ENCODE results near the gene SCMH1. TPM values are rescaled to one million over a fixed set of nuclear protein-coding genes. Genes with fewer than 3 reads are reported as not detected.
A peak's percentile ranks its signal among the peaks of the same experiment; 100 is the strongest.
"Not testable (repeated sequence)": the region's sequence is repeated elsewhere in the genome, so short reads cannot be mapped to it uniquely, and the experiment has no call there.

The SCMH1 gene
- total RNA-seq, 6 experiments from 2014 or later: 16.9 to 24.4 (median 21.7) TPM

DNA sequence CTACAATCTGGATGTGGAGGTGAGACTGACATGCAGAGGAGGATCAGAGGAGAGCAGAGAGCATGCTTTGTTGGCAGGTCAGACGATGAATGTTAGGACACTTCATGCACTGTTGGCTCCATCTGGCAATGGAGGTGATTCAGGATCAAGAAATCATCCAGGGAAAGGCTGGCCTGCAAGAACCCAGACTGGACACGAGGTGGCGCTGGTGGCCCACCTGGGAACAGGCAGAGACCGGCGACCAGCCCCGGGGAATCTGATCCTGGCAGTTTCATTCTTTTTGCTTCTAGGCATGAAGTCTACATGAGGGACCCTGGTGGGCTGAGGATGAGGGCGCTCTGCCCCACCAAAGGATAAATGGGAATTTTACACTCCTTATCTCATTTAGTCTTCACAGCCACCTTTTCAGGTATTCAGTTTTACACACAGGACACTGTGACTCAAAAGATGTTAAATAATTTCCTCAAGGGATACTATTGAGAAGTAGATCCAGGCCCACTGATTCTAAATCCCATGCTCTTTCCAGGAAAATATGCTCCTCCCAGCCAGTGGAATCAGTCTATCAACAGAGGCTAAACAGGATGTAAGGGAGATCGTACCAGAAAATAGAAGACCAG is 26.2 kb upstream of the SCMH1 start:
- TF ChIP-seq, protein P1, sequence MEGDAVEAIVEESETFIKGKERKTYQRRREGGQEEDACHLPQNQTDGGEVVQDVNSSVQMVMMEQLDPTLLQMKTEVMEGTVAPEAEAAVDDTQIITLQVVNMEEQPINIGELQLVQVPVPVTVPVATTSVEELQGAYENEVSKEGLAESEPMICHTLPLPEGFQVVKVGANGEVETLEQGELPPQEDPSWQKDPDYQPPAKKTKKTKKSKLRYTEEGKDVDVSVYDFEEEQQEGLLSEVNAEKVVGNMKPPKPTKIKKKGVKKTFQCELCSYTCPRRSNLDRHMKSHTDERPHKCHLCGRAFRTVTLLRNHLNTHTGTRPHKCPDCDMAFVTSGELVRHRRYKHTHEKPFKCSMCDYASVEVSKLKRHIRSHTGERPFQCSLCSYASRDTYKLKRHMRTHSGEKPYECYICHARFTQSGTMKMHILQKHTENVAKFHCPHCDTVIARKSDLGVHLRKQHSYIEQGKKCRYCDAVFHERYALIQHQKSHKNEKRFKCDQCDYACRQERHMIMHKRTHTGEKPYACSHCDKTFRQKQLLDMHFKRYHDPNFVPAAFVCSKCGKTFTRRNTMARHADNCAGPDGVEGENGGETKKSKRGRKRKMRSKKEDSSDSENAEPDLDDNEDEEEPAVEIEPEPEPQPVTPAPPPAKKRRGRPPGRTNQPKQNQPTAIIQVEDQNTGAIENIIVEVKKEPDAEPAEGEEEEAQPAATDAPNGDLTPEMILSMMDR (IDR thresholded peaks at IDR 0.05): peak; percentile 99
- DNase-seq: peak; percentile 55
- Mint-ChIP-seq H3K4me3 (no peak overlapping the region), H3K9me3 (no peaks in the 10 kb centered on the region), H3K36me3 (ENCODE audit: low read depth) (no peaks in the 10 kb centered on the region), H3K27me3 (ENCODE audit: insufficient read depth) (peaks cover 11% of the 10 kb centered on the region), H3K4me1 (ENCODE audit: low read depth) (peaks cover 9% of the 10 kb centered on the region), H3K27ac (no peak overlapping the region)

DNA sequence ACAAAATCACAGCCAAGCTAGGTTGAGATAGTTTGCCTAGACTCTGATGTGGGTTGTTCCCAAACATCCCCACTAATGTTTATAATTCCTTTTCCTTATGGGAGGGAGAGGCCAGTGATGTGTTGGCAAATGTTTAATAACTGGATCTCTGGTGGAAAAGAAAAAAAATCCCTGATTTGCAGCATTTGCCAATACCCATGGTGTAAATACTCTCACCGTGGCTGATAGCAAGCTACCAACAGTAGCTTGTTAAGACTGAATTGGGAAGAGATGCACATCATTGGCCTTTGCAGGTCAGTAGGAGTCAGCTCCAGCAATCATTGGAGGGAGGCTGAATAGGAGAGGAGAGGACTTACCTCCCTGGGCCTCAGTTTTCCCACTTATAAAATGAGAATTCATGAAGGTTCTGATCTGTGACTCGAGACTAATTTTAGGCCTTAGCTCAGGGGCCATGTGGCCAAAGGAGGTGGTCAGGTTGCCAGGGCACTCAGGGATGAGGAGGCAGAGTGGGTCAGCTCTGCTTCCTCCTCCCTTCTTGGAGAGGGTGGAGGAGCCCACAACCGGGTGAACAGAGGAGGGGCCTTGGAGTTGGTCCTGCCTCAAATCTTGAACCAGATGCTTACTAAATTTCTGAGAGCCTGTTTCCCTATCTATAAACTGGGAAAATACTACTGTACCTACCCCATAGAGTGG is 20.0 kb upstream of the SCMH1 start:
- Mint-ChIP-seq H3K36me3 (ENCODE audit: low read depth) (no peaks in the 10 kb centered on the region), H3K27ac (no peak overlapping the region), H3K4me3 (no peak overlapping the region), H3K4me1 (ENCODE audit: low read depth) (no peaks in the 10 kb centered on the region), H3K9me3 (no peaks in the 10 kb centered on the region), H3K27me3 (ENCODE audit: insufficient read depth) (peaks cover 4% of the 10 kb centered on the region; the same call in 1 of the 2 replicates)
- TF ChIP-seq, protein P1 (IDR thresholded peaks at IDR 0.05): no peak
- DNase-seq: no peak

DNA sequence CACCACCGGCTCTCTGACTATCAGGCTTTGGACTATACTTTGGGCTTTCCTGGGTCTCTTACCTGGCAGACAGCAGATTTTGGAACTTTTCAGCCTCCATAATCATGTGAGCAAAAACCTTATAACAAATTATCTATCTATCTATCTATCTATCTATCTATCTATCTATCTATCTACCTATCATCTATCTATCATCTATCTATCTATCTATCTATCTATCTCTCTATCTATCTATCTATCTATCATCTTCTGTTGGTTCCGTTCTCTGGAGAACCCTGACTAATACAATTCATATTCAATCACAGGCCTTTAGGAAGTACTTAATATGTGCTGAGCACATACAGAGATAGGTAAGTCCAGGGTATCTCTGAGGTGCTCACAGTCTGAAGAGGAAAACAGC is 18.7 kb upstream of the SCMH1 start:
- Mint-ChIP-seq H3K9me3 (peaks cover 2% of the 10 kb centered on the region; the same call in 1 of the 2 replicates), H3K4me3 (no peak overlapping the region), H3K36me3 (ENCODE audit: low read depth) (peaks cover under 1% of the 10 kb centered on the region; the same call in 1 of the 2 replicates), H3K27ac (no peak overlapping the region), H3K4me1 (ENCODE audit: low read depth) (peaks cover 12% of the 10 kb centered on the region), H3K27me3 (ENCODE audit: insufficient read depth) (peaks cover 4% of the 10 kb centered on the region; the same call in 1 of the 2 replicates)
- no peak for DNase-seq
- TF ChIP-seq, protein P1 (IDR thresholded peaks at IDR 0.05): no peak

DNA sequence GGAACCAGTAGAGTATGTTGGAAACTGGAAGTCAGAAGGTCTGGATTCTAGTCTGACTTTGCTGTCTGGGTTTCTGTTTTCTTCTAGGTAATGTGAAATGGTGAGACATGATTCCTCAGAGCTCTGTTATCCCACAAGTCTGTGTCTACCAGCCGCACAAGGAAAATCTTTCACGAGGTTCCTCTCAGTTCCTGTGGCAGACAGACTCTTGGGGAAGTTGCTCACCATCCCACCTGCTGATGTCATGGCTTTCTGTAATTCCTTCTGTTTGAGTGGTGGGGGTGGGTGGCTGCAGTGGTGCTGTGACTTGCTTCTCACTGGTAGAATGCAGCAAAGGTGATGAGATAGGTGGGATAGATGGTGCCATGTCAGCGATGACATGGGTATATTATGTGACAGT is 17.1 kb upstream of the SCMH1 start:
- peaks cover 17% of the 10 kb centered on the region for H3K4me1 Mint-ChIP-seq (ENCODE audit: low read depth)
- TF ChIP-seq, protein P1 (IDR thresholded peaks at IDR 0.05): no peak
- DNase-seq: no peak
- peaks cover 14% of the 10 kb centered on the region for H3K9me3 Mint-ChIP-seq
- peaks cover 4% of the 10 kb centered on the region; the same call in 1 of the 2 replicates for H3K27me3 Mint-ChIP-seq (ENCODE audit: insufficient read depth)
- no peak overlapping the region for H3K27ac Mint-ChIP-seq
- no peak overlapping the region for H3K4me3 Mint-ChIP-seq
- H3K36me3 Mint-ChIP-seq (ENCODE audit: low read depth): peaks cover 13% of the 10 kb centered on the region

DNA sequence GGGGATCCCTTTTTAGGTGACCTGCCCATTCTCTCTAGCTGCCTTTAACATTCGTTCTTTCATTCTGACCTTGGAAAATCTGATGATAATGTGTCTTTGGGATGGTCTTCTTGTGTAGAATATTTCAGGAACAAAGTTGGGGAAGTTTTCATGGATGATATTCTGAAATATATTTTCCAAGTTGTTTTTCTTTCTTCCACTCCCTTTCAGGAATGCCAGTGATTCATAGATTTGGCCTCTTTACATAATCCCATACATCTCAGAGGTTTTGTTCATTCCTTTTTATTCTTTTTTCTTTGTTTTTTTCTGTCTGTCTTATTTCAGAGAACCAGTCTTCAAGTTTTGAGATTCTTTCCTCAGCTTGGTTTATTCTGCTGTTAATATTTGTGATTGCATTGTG is 13.9 kb upstream of the SCMH1 start:
- Mint-ChIP-seq H3K9me3 (peaks cover 29% of the 10 kb centered on the region), H3K36me3 (ENCODE audit: low read depth) (peaks cover 18% of the 10 kb centered on the region), H3K27me3 (ENCODE audit: insufficient read depth) (peaks cover 4% of the 10 kb centered on the region; the same call in 1 of the 2 replicates), H3K27ac (0 out of 2 replicates have a peak overlapping the region, but pooled peaks have one; percentile 7), H3K4me3 (no peak overlapping the region), H3K4me1 (ENCODE audit: low read depth) (peaks cover 17% of the 10 kb centered on the region)
- TF ChIP-seq, protein P1 (IDR thresholded peaks at IDR 0.05): no peak
- DNase-seq: no peak

DNA sequence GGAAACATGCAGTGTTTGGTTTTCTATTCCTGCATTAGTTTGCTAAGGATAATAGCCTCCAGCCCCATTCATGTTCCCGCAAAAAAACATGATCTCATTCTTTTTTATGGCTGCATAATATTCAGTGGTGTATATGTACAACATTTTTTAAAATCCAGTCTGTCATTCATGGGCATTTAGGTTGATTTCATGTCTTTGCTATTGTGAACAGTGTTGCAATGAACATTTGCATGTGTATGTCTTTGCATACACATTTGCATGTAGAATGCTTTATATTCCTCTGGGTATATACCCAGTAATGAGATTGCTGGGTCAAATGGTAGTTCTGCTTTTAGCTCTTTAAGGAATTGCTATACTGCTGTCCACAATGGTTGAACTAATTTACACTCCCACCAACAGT is 9.0 kb upstream of the SCMH1 start:
- not testable (repeated sequence) for H3K27me3 Mint-ChIP-seq (ENCODE audit: insufficient read depth); H3K4me3 Mint-ChIP-seq; DNase-seq; H3K27ac Mint-ChIP-seq
- Mint-ChIP-seq H3K4me1 (ENCODE audit: low read depth) (peaks cover 10% of the 10 kb centered on the region), H3K36me3 (ENCODE audit: low read depth) (peaks cover 18% of the 10 kb centered on the region), H3K9me3 (peaks cover 29% of the 10 kb centered on the region)

Measured in HFFc6 (cell line).